GM12891 (cell line): ENCODE measurements around the gene ORM1.

Experiments used
- PAX5 ChIP-seq: IDR thresholded peaks from 2 replicates; pipeline ENCODE4 v1.6.1; 2011; ENCODE audit warnings: low read length, moderate library complexity, mild to moderate bottlenecking; ENCODE audit not compliant: insufficient read depth, severe bottlenecking
- POLR2A ChIP-seq: IDR thresholded peaks from 2 replicates; pipeline ENCODE4 v1.6.1; 2011; ENCODE audit warnings: low read depth, low read length, control low read depth
- POLR2AphosphoS5 ChIP-seq: IDR thresholded peaks from 2 replicates; pipeline ENCODE4 v1.6.1; 2011; ENCODE audit warnings: low read depth, low read length, control low read depth

GRCh38 chr9:114327749-114328148 lies 4.9 kb downstream of the ORM1 start:
- TF ChIP-seq POLR2AphosphoS5 (no peak), POLR2A (no peak), PAX5 (no peak)
